HepG2 (cell line): ENCODE measurements around the gene RAB17. TPM values are rescaled to one million over a fixed set of nuclear protein-coding genes. Genes with fewer than 3 reads are reported as not detected.

Experiments
- BATF2 ChIP-seq: sonication (generic); formaldehyde crosslinking; IDR thresholded peaks from 2 replicates; pipeline ENCODE4 v1.8.0; 2022; ENCODE audit warnings: mild to moderate bottlenecking, missing genetic modification reagents, moderate library complexity
- CHCHD3 ChIP-seq: sonication (generic); formaldehyde crosslinking; IDR thresholded peaks from 2 replicates; pipeline ENCODE4 v1.8.0; 2022; ENCODE audit warnings: mild to moderate bottlenecking, missing genetic modification reagents, moderate library complexity
- EEA1 ChIP-seq: sonication (generic); formaldehyde crosslinking; IDR thresholded peaks from 2 replicates; pipeline ENCODE4 v1.5.1; 2020; ENCODE audit warnings: mild to moderate bottlenecking, missing genetic modification reagents, borderline replicate concordance
- ELF1 ChIP-seq: sonication (generic); formaldehyde crosslinking; IDR thresholded peaks from 2 replicates; pipeline ENCODE4 v1.4.0; 2020; ENCODE audit warnings: missing genetic modification reagents
- ESRRA ChIP-seq: sonication (generic); formaldehyde crosslinking; IDR thresholded peaks from 2 replicates; pipeline ENCODE4 v1.5.1; 2020; ENCODE audit warnings: mild to moderate bottlenecking, low read depth, missing genetic modification reagents
- KLF11 ChIP-seq: IDR thresholded peaks from 2 replicates; pipeline ENCODE4 v1.6.1; 2016; ENCODE audit warnings: missing compliant biosample characterization
- MEIS1 ChIP-seq: sonication (generic); formaldehyde crosslinking; IDR thresholded peaks from 2 replicates; pipeline ENCODE4 v1.9.0; 2021; ENCODE audit warnings: mild to moderate bottlenecking, missing genetic modification reagents, moderate library complexity, borderline replicate concordance
- POLR2AphosphoS5 ChIP-seq: IDR thresholded peaks from 2 replicates; pipeline ENCODE4 v1.6.1; 2012; ENCODE audit warnings: low read depth, low read length
- RFXAP ChIP-seq: sonication (generic); formaldehyde crosslinking; IDR thresholded peaks from 2 replicates; pipeline ENCODE4 v1.4.0; 2020; ENCODE audit warnings: missing genetic modification reagents, borderline replicate concordance
- TRAFD1 ChIP-seq: sonication (generic); formaldehyde crosslinking; IDR thresholded peaks from 2 replicates; pipeline ENCODE4 v1.5.1; 2020; ENCODE audit warnings: missing genetic modification reagents, mild to moderate bottlenecking, borderline replicate concordance
- ZBTB1 ChIP-seq: sonication (generic); formaldehyde crosslinking; IDR thresholded peaks from 2 replicates; pipeline ENCODE4 v1.4.0; 2020; ENCODE audit warnings: missing genetic modification reagents, borderline replicate concordance
- ZFP41 ChIP-seq: sonication (generic); formaldehyde crosslinking; IDR thresholded peaks from 2 replicates; pipeline ENCODE4 v1.4.0; 2020; ENCODE audit warnings: mild to moderate bottlenecking, missing genetic modification reagents, borderline replicate concordance
- ZNF101 ChIP-seq: sonication (generic); formaldehyde crosslinking; IDR thresholded peaks from 2 replicates; pipeline ENCODE4 v1.4.0; 2020; ENCODE audit warnings: mild to moderate bottlenecking, low read depth, missing genetic modification reagents, borderline replicate concordance
- polyA plus RNA-seq, 8 experiments: library from polyadenylated mRNA; depleted of rRNA in 3 of 8; stranded (reverse) in 7 of 8; unstranded in 1 of 8; fragments of >200 nt; fragmentation: Illumina TruSeq in 4 of 8; extraction: Trizol in 4 of 8; gene quantifications; 2 replicates each; pipeline versions ENCODE4 v1.2.1 to v1.2.3, GENCODE V29; 2011 to 2016; ENCODE audit warnings: low read depth in 4 of 8, missing spikeins in 1 of 8, mixed read lengths in 1 of 8; ENCODE audit not compliant: insufficient read depth in 1 of 8
- total RNA-seq, 5 experiments: library from RNA; depleted of rRNA; stranded (reverse); fragments of >200 nt; fragmentation: Illumina TruSeq; extraction: Trizol; gene quantifications; 2 replicates each; pipeline ENCODE4 v1.2.3, GENCODE V29; 2016; ENCODE audit warnings: low read depth in 1 of 5
- TF ChIP-seq, protein P1 (sequence below): sonication (generic); formaldehyde crosslinking; IDR thresholded peaks from 2 replicates; pipeline ENCODE4 v1.5.0; 2020; ENCODE audit warnings: mild to moderate bottlenecking, missing genetic modification reagents
- TF ChIP-seq, protein P2 (sequence below): sonication (generic); formaldehyde crosslinking; IDR thresholded peaks from 2 replicates; pipeline ENCODE4 v1.4.0; 2020; ENCODE audit warnings: low read depth, mild to moderate bottlenecking, missing genetic modification reagents
- TF ChIP-seq, protein P3 (sequence below): sonication (generic); formaldehyde crosslinking; IDR thresholded peaks from 2 replicates; pipeline ENCODE4 v1.5.0; 2020; ENCODE audit warnings: mild to moderate bottlenecking, missing genetic modification reagents, borderline replicate concordance

The RAB17 gene
- total and polyA plus RNA-seq, 2 of the 13 experiments (the other 11 are each of a cell fraction or from before 2014, with no cell fraction given) = 68.0 to 124 TPM

DNA sequence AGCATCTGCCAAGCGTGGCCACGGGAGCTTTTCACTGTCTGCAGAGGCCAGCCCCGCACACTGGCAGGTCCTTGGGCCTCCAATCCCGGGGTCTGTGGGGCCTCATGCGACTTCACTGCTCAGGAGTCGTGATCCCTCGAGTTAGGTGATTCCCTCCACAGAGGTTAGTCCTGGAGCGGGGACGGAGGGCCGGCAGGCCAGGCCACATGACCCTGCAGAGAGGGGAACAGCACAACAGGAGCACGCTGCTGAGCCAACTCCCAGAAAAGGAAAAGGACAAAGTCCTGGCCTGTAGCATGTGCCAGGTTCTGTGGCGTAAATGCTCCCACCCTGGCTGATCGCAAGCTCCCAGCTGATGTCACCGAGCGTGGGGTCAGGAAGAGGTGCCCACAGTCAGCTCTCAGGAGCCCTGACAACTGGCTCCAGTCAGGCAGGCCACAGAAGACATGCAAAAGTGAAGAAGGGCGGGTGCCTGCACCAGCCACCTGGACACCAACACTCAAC lies 39.4 kb downstream of the RAB17 start (continued):
- TF ChIP-seq RFXAP (CRISPR knock-in tag) (no peak), MEIS1 (no peak), BATF2 (no peak), TRAFD1 (no peak), ZBTB1 (no peak), ELF1 (CRISPR knock-in tag) (no peak), POLR2AphosphoS5 (no peak), KLF11 (CRISPR knock-in tag) (no peak), ZFP41 (CRISPR knock-in tag) (no peak), CHCHD3 (no peak), ZNF101 (CRISPR knock-in tag) (no peak), EEA1 (CRISPR knock-in tag) (0 out of 2 replicates have a peak, but pooled peaks have one; percentile 60), ESRRA (CRISPR knock-in tag) (no peak)
- TF ChIP-seq, protein P1, sequence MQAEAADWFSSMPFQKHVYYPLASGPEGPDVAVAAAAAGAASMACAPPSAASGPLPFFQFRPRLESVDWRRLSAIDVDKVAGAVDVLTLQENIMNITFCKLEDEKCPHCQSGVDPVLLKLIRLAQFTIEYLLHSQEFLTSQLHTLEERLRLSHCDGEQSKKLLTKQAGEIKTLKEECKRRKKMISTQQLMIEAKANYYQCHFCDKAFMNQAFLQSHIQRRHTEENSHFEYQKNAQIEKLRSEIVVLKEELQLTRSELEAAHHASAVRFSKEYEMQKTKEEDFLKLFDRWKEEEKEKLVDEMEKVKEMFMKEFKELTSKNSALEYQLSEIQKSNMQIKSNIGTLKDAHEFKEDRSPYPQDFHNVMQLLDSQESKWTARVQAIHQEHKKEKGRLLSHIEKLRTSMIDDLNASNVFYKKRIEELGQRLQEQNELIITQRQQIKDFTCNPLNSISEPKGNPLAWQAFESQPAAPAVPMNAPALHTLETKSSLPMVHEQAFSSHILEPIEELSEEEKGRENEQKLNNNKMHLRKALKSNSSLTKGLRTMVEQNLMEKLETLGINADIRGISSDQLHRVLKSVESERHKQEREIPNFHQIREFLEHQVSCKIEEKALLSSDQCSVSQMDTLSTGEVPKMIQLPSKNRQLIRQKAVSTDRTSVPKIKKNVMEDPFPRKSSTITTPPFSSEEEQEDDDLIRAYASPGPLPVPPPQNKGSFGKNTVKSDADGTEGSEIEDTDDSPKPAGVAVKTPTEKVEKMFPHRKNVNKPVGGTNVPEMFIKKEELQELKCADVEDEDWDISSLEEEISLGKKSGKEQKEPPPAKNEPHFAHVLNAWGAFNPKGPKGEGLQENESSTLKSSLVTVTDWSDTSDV (CRISPR knock-in tag) = no peak
- TF ChIP-seq, protein P2, sequence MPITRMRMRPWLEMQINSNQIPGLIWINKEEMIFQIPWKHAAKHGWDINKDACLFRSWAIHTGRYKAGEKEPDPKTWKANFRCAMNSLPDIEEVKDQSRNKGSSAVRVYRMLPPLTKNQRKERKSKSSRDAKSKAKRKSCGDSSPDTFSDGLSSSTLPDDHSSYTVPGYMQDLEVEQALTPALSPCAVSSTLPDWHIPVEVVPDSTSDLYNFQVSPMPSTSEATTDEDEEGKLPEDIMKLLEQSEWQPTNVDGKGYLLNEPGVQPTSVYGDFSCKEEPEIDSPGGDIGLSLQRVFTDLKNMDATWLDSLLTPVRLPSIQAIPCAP (CRISPR knock-in tag) = no peak
- TF ChIP-seq, protein P3, sequence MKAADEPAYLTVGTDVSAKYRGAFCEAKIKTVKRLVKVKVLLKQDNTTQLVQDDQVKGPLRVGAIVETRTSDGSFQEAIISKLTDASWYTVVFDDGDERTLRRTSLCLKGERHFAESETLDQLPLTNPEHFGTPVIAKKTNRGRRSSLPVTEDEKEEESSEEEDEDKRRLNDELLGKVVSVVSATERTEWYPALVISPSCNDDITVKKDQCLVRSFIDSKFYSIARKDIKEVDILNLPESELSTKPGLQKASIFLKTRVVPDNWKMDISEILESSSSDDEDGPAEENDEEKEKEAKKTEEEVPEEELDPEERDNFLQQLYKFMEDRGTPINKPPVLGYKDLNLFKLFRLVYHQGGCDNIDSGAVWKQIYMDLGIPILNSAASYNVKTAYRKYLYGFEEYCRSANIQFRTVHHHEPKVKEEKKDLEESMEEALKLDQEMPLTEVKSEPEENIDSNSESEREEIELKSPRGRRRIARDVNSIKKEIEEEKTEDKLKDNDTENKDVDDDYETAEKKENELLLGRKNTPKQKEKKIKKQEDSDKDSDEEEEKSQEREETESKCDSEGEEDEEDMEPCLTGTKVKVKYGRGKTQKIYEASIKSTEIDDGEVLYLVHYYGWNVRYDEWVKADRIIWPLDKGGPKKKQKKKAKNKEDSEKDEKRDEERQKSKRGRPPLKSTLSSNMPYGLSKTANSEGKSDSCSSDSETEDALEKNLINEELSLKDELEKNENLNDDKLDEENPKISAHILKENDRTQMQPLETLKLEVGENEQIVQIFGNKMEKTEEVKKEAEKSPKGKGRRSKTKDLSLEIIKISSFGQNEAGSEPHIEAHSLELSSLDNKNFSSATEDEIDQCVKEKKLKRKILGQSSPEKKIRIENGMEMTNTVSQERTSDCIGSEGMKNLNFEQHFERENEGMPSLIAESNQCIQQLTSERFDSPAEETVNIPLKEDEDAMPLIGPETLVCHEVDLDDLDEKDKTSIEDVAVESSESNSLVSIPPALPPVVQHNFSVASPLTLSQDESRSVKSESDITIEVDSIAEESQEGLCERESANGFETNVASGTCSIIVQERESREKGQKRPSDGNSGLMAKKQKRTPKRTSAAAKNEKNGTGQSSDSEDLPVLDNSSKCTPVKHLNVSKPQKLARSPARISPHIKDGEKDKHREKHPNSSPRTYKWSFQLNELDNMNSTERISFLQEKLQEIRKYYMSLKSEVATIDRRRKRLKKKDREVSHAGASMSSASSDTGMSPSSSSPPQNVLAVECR = peak; percentile 32; the same call in 1 of the 2 replicates
